Measurements from ENCODE around the gene IRF9. TPM values are rescaled to one million over a fixed set of nuclear protein-coding genes. Genes with fewer than 3 reads are reported as not detected.

Gene IRF9
- polyA plus RNA-seq, 6 donors from 2014 or later = 86.7 to 140 (median 97.2) TPM

DNA sequence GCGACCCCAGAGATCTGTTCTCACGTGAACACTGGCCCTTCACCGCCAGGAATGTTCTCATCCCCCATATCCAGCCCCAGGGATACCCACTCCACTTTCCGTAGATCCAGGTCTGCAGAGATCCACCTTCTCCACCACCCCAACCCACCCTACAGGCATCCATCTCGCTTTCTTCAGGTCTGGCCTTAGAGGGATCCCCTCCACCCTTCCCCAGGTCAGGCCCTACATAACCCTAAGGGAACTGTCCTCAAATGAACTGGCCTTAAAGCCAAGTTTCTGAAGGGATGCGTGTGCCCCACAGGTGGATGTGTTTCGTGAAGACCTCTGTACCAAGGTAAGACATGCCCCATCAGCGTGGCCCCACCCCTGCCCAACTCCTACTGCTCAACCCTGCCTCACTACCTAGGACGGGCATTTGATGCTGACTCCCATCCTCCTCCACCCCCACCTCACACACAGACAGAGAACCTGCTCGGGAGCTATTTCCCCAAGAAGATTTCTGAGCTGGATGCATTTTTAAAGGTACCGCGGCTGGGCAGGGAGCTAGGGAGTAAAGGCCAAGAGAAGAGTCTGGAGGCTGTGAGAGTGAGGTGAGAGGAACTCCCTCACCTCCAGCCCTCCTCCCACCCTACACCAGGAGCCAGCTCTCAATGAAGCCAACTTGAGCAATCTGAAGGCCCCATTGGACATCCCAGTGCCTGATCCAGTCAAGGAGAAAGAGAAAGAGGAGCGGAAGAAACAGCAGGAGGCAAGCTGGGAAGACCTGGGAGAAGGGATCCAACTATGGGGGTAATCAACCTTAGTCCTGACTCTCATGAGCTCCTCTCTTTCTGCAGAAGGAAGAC lies 24.2 kb upstream of the IRF9 start:
- Mint-ChIP-seq H3K4me1 (peaks cover 44 to 63% (median 54%) of the 10 kb centered on the region in 3 donors), H3K4me3 (peak overlapping the region; percentile 87 to 99 (median 92)), H3K36me3 (peaks cover 0 to 9% of the 10 kb centered on the region in 2 donors), H3K27ac (peak overlapping the region; percentile 96 to 98 (median 98)), H3K9me3 (no peaks in the 10 kb centered on the region), H3K27me3 (no peaks in the 10 kb centered on the region)
- ATAC-seq (ENCODE audit: low read depth in 2 of 2) (no peak), DNase-seq (no peak)

DNA sequence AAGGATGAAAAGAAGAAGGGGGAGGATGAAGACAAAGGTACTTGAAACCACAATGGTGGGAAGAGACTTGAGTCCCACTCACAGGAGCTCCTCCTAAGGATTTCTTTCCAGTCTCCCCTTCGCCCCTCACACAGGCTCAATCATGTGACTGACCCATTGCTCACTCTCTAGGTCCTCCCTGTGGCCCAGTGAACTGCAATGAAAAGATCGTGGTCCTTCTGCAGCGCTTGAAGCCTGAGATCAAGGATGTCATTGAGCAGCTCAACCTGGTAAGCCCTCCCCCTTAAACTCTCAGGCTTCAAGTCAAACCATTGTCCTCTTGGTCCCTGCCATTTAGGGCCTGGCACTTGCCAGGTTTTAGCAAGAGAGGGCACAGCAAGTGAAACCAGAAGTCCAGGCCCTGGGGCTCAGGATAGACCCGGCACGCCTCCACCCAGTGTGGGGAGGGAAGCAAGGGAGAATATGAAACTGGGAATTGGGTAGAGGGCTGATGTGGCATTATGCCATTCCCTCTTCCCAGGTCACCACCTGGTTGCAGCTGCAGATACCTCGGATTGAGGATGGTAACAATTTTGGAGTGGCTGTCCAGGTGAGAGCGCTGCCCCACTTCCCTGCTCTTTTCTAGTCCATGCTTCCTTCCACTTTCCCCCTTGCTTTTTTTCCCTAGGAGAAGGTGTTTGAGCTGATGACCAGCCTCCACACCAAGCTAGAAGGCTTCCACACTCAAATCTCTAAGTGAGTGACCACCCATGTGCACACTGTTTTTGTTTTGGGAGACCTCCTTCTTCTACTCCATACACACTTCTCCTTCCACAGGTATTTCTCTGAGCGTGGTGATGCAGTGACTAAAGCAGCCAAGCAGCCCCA lies 23.3 kb upstream of the IRF9 start:
- H3K27me3 Mint-ChIP-seq = no peaks in the 10 kb centered on the region
- peaks cover 40 to 64% (median 52%) of the 10 kb centered on the region in 3 donors for H3K4me1 Mint-ChIP-seq
- H3K4me3 Mint-ChIP-seq = peak overlapping the region; percentile 80 to 99 (median 91)
- H3K27ac Mint-ChIP-seq = peak overlapping the region in 4 of 6 donors; percentile 77 to 98 (median 98)
- ATAC-seq (ENCODE audit: low read depth in 2 of 2) (no peak), DNase-seq (no peak)
- no peaks in the 10 kb centered on the region for H3K9me3 Mint-ChIP-seq
- peaks cover 0 to 9% of the 10 kb centered on the region in 2 donors for H3K36me3 Mint-ChIP-seq

DNA sequence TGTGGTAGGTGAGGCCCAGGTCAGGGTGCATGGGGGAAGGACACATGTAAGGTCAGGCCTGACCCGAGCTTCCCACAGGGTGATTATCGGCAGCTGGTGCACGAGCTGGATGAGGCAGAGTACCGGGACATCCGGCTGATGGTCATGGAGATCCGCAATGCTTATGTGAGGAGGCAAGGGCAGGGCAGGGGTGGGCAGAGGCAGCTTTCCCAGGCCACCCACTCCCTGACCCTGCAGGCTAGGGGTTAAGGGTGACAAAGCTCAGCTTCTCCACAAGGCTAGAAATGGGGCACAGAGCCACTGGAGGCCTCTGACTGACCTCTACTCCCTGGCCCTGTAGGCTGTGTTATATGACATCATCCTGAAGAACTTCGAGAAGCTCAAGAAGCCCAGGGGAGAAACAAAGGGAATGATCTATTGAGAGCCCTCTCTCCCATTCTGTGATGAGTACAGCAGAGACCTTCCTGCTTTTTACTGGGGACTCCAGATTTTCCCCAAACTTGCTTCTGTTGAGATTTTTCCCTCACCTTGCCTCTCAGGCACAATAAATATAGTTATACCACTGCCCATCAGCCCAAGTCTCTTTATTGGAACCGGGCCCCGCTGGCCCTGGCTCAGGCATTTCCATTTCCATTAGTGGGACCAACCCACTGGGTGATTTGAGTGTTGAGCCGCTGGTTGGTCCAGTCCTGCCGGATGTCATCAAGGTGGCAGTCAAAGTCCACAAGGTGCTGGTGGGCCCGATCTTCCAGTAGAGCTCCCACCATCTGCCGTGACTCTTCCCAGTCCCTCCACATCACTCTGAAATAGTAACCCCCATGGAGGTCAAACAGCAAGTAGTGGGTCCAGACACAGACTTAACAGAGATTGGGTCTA lies 22.4 kb upstream of the IRF9 start:
- H3K27me3 Mint-ChIP-seq = no peaks in the 10 kb centered on the region
- H3K9me3 Mint-ChIP-seq = no peaks in the 10 kb centered on the region
- H3K4me1 Mint-ChIP-seq = peaks cover 41 to 69% (median 50%) of the 10 kb centered on the region in 3 donors
- ATAC-seq (ENCODE audit: low read depth in 2 of 2) (no peak), DNase-seq (no peak)
- peak overlapping the region in 4 of 6 donors; percentile 67 to 88 (median 85) for H3K27ac Mint-ChIP-seq
- H3K36me3 Mint-ChIP-seq = peaks cover 0 to 9% of the 10 kb centered on the region in 2 donors
- H3K4me3 Mint-ChIP-seq = peak overlapping the region in 7 of 8 donors; percentile 29 to 99 (median 71)

DNA sequence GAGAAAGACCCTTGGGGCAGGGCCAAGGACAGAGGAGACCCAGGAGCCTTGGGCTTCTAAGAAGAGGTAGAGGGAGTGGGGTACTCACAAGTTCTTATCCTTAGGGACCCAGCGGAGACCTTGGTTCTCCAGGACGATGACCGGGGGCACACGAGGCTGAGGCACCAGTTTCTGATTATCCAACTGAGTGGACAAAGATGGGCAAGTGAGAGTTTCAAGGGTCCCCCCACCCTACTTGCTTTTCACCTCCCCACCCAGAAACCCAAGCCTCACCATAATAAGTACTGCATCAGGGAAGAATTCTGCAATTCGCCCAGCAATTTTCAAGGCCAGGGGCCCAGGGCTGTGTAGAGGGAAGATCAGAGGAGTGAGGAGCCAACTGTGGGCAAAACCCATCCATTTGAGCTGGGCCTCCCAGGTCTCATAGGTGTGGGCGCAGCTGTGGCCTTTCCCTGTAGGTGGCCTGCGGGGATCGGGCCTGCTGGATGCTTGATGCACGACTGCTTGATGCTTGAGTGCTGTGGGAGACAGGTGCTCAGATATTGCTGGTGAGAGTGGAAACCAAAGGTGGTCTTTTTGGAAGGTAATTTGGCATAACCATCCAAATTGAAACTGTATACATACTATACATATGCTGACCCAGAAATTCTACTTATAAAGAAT lies 21.7 kb upstream of the IRF9 start:
- ATAC-seq (ENCODE audit: low read depth in 2 of 2) (no peak), DNase-seq (no peak)
- Mint-ChIP-seq H3K9me3 (no peaks in the 10 kb centered on the region), H3K27me3 (no peaks in the 10 kb centered on the region), H3K4me3 (peak overlapping the region in 7 of 8 donors; percentile 4 to 99 (median 61)), H3K36me3 (peaks cover 6 to 13% of the 10 kb centered on the region in 2 donors), H3K27ac (peak overlapping the region in 3 of 6 donors; percentile 20 to 85 (median 67)), H3K4me1 (peaks cover 46 to 73% (median 54%) of the 10 kb centered on the region in 3 donors)

DNA sequence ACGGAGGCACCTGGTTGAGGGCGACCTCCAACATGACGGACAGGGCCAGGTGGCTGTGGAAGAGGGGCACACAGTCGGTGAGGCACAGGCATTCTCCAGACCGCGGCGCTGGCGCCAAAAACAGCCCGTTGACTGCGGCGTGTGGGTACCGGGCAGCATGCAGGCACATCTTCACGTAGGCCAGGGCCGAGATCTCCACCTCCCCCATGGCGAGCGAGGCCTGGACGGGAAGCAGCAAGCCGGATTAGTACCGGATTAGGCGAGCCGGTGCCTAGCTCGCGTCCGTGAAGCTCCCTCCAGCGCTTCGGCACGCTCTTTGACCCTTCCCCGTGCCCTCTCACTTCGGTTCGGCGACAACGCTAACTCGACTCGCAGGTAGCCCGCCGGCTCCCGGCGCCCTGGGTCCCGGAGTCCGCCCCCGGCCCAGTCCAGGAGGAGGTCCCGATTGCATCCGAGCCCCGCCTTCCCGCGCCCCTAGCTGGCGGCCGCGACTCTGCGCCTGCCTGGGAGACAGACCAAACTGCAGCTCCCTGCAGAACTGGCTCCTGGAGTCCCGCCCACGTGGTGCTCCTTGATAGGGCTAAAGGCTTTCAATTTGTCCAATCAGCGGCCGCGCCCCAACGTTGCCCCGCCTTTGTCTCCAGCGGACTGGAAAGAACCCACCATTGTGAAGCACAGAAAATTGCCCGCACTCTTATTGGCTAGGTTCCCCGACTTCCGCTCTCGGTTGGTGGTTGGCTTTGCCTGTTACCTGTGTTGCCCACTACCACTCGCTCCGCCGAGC lies 19.8 kb upstream of the IRF9 start, which contains the start of gene EMC9:
Gene EMC9 (minus strand): TSS at position 495 of the 784 bp plus-strand sequence. CDS start 287 bp downstream, at position 208.
- H3K27me3 Mint-ChIP-seq = no peaks in the 10 kb centered on the region
- no peaks in the 10 kb centered on the region for H3K9me3 Mint-ChIP-seq
- peaks cover 8 to 16% of the 10 kb centered on the region in 2 donors for H3K36me3 Mint-ChIP-seq
- peaks cover 51 to 80% (median 60%) of the 10 kb centered on the region in 3 donors for H3K4me1 Mint-ChIP-seq
- peak within 1 kb of the TSS; percentile 80 to 99 (median 93) for H3K4me3 Mint-ChIP-seq
- ATAC-seq (ENCODE audit: low read depth in 2 of 2) = peak; percentile 86 to 89
- H3K27ac Mint-ChIP-seq = peak within 1 kb of the TSS; percentile 57 to 96 (median 87)
- DNase-seq = peak; percentile 99

DNA sequence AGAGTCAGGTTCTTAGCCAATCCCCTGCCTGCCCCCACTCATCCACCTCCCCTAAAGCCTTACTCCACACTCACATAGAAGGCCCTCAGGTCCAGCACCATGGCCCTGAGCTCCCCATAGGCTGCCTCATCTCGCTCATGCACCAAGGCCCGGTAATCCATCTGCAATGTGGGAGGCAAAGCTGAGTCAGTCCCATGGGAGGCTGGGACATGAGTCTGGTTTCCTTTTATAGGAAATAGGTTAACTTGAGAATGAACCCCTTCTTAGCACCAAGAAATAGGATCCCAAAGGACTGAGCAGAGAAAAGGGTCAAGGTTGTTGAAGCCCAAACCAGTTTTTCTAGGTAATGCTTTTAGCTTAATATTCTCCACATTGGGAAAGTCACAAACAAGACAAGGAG lies 17.6 kb upstream of the IRF9 start:
- Mint-ChIP-seq H3K4me1 (peaks cover 52 to 69% (median 52%) of the 10 kb centered on the region in 3 donors), H3K36me3 (peaks cover 8 to 12% of the 10 kb centered on the region in 2 donors), H3K27ac (peak overlapping the region in 1 of 6 donors; percentile 49), H3K9me3 (no peaks in the 10 kb centered on the region), H3K27me3 (no peaks in the 10 kb centered on the region), H3K4me3 (peak overlapping the region in 4 of 8 donors; percentile 12 to 99 (median 62))
- ATAC-seq (ENCODE audit: low read depth in 2 of 2) = no peak
- no peak for DNase-seq

DNA sequence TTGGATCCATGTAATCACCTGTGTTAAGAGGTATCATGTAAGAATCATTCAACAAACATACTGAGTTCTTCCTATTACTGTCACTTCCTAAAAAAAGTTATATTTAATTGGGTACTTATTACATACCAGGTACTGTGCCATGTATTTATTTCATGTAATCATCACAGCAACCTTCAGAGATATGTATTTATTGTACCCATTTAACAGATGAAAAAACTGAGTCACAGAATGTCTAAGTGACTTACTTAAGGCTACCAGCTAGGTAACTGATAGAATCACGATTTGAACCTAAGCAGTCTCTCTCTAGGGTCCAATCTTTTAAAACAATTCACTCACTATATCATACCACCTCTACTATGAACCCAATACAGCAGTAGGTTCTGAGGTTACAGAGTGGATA lies 16.6 kb upstream of the IRF9 start:
- peaks cover 7 to 8% of the 10 kb centered on the region in 2 donors for H3K36me3 Mint-ChIP-seq
- H3K27ac Mint-ChIP-seq = peak overlapping the region in 3 of 6 donors; percentile 2 to 86 (median 73)
- no peak for DNase-seq
- no peaks in the 10 kb centered on the region for H3K27me3 Mint-ChIP-seq
- H3K4me1 Mint-ChIP-seq = peaks cover 50 to 69% (median 53%) of the 10 kb centered on the region in 3 donors
- no peak for ATAC-seq (ENCODE audit: low read depth in 2 of 2)
- no peaks in the 10 kb centered on the region for H3K9me3 Mint-ChIP-seq
- peak overlapping the region in 7 of 8 donors; percentile 12 to 99 (median 43) for H3K4me3 Mint-ChIP-seq

DNA sequence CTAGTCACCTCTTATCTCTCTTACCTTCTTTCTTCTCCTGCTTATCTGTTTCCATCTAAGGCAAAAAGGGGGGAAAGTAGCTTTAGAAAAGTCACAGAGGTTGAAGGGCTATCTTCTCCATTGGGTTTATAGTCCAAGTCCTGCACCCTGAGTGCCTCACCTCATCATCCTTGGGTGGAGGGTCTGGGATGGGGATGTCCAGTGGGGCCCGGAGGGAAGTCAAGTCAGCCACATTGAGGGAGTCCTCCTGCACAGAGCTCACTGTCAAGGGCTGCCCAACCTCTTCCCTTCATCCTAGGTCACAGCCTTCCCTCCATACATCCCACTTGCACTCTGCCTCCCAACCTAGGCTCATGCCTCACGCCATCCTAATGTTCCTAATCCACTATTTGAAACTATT lies 15.8 kb upstream of the IRF9 start:
- Mint-ChIP-seq H3K9me3 (no peaks in the 10 kb centered on the region), H3K4me3 (peak overlapping the region in 6 of 8 donors; percentile 89 to 100 (median 99)), H3K36me3 (peaks cover 7 to 8% of the 10 kb centered on the region in 2 donors), H3K4me1 (peaks cover 48 to 66% (median 55%) of the 10 kb centered on the region in 3 donors), H3K27ac (peak overlapping the region in 2 of 6 donors; percentile 55 to 86), H3K27me3 (no peaks in the 10 kb centered on the region)
- DNase-seq (no peak), ATAC-seq (ENCODE audit: low read depth in 2 of 2) (no peak)

DNA sequence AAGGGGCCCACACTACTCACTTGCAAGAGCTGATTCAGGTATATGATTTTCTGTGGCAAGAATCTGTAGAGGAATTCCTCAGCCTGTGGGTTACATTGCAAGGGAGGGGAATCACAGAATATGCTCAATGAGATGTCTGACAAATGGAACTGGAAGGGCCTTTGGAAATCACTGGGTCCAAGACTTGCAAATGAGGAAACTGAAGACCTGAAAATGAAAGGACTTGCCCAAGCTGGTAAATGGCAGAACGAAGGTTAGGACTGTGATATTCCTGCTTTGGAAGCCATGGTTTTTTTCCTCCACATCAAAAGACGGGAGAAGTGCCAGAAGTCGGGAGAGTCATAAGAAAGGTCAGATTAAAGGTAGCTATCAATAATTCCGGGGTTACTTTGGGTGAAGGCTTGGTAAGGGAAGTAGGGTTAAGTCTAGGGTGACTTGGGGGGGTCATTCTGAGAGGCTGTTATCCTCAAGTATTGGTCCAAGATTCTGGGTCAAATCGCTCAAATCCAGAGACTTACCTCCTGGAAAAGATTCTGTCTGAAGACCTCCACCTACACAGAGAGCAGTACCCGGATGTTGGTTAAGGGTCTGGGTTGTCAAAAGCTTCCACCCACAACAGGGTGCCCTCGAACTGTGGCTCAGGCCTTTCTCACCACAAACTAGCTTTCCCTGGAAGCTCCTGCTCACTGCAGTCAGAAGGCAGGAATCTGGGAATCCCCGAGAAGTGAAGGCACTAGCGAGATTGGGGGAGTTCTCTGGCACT lies 15.2 kb upstream of the IRF9 start:
- H3K4me1 Mint-ChIP-seq = peaks cover 48 to 63% (median 56%) of the 10 kb centered on the region in 3 donors
- H3K4me3 Mint-ChIP-seq = peak overlapping the region; percentile 89 to 100 (median 99)
- DNase-seq (no peak), ATAC-seq (ENCODE audit: low read depth in 2 of 2) (no peak)
- H3K27ac Mint-ChIP-seq = peak overlapping the region; percentile 86 to 99 (median 96)
- H3K36me3 Mint-ChIP-seq = peaks cover 7 to 14% of the 10 kb centered on the region in 2 donors
- H3K27me3 Mint-ChIP-seq = no peaks in the 10 kb centered on the region
- no peaks in the 10 kb centered on the region for H3K9me3 Mint-ChIP-seq

DNA sequence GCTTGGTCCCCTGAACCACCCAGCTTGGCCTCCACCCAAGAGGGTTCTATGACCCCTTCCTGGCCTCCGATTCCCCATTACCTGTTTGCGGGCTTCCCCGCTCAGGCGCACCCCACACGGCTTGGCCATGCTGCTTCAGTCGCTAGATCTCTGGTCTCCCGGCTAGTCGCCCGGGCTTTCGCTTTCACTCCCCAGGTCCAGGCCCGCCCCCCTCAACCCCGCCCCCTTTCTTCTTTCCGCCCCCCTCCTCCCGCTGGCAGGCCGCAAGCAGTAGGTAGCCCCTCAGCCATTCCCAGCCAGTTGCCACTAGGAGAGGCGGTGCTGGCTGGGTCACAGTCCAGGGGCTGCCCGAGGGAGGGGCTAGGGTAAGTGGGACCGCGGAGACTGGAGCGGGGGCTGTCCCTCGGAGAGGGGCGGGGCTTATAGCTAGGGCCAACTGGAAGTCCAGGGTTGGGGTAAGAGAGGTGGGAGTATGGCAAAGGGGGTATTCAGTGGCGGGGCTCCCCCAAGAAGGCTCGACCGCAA lies 14.6 kb upstream of the IRF9 start, which contains the start of gene PSME2:
Gene PSME2 (minus strand): TSS at position 158 of the 525 bp plus-strand sequence. CDS start 29 bp downstream, at position 129.
- Mint-ChIP-seq H3K4me1 (peaks cover 46 to 65% (median 57%) of the 10 kb centered on the region in 3 donors), H3K36me3 (peaks cover 7 to 15% of the 10 kb centered on the region in 2 donors), H3K27ac (peak within 1 kb of the TSS; percentile 86 to 99 (median 96)), H3K9me3 (no peaks in the 10 kb centered on the region), H3K27me3 (no peaks in the 10 kb centered on the region), H3K4me3 (peak within 1 kb of the TSS; percentile 89 to 100 (median 99))
- DNase-seq (peak; percentile 91), ATAC-seq (ENCODE audit: low read depth in 2 of 2) (peak; percentile 60)
